ENCODE measurements around the gene S100A7.

S100A7 gene

GRCh38 chr1:153460551-153460950, at the start of gene S100A7:
S100A7 (minus strand) TSS chr1:153460651; CDS start chr1:153459013, 1,638 bp downstream.
- no peak for DNase-seq (ENCODE audit: low spot score)

GRCh38 chr1:153509729-153510354, 49.4 kb upstream of the S100A7 start:
- peak; percentile 73 for DNase-seq (ENCODE audit: low spot score)

- DNase-seq (ENCODE audit: low spot score): no peak
Measured at GRCh38 chr1:153509036-153509435, 48.6 kb upstream of the S100A7 start.

GRCh38 chr1:153507926-153508583, 47.6 kb upstream of the S100A7 start:
- no peak for DNase-seq (ENCODE audit: low spot score)

GRCh38 chr1:153506831-153507413, 46.5 kb upstream of the S100A7 start:
- DNase-seq (ENCODE audit: low spot score): no peak

- no peak for DNase-seq (ENCODE audit: low spot score)
Measured at GRCh38 chr1:153506386-153506785, 45.9 kb upstream of the S100A7 start.

GRCh38 chr1:153505576-153505975, 45.1 kb upstream of the S100A7 start:
- DNase-seq (ENCODE audit: low spot score): no peak

- DNase-seq (ENCODE audit: low spot score): no peak
Measured at GRCh38 chr1:153503766-153504165, 43.3 kb upstream of the S100A7 start.

- no peak for DNase-seq (ENCODE audit: low spot score)
Measured at GRCh38 chr1:153498746-153499145, 38.3 kb upstream of the S100A7 start.

- DNase-seq (ENCODE audit: low spot score): no peak
Measured at GRCh38 chr1:153495536-153495935, 35.1 kb upstream of the S100A7 start.

GRCh38 chr1:153494976-153495535, 34.6 kb upstream of the S100A7 start:
- peak; percentile 65 for DNase-seq (ENCODE audit: low spot score)

- DNase-seq (ENCODE audit: low spot score): no peak
Measured at GRCh38 chr1:153493343-153493960, 33.0 kb upstream of the S100A7 start.

- DNase-seq (ENCODE audit: low spot score): no peak
Measured at GRCh38 chr1:153490272-153491051, 30.0 kb upstream of the S100A7 start.

- no peak for DNase-seq (ENCODE audit: low spot score)
Measured at GRCh38 chr1:153488731-153489130, 28.3 kb upstream of the S100A7 start.

GRCh38 chr1:153487707-153488106, 27.3 kb upstream of the S100A7 start:
- DNase-seq (ENCODE audit: low spot score): no peak

- no peak for DNase-seq (ENCODE audit: low spot score)
Measured at GRCh38 chr1:153485863-153486262, 25.4 kb upstream of the S100A7 start.

- DNase-seq (ENCODE audit: low spot score): no peak
Measured at GRCh38 chr1:153483776-153484175, 23.3 kb upstream of the S100A7 start.

GRCh38 chr1:153481124-153481523, 20.7 kb upstream of the S100A7 start:
- DNase-seq (ENCODE audit: low spot score): no peak

- no peak for DNase-seq (ENCODE audit: low spot score)
Measured at GRCh38 chr1:153478692-153479618, 18.5 kb upstream of the S100A7 start.

GRCh38 chr1:153478047-153478691, 17.7 kb upstream of the S100A7 start:
- DNase-seq (ENCODE audit: low spot score): no peak
